CD4-positive, alpha-beta T cell (primary cell): ENCODE data around the gene TTC29. TPM values are rescaled to one million over a fixed set of nuclear protein-coding genes. Genes with fewer than 3 reads are reported as not detected.

ENCODE experiments used
- ATAC-seq: fragments of 200-7000 bp; cut with Tn5 transposase; one replicate; pipeline ENCODE4 v1.10.0; 2022; ENCODE audit warnings: mild to moderate bottlenecking; ENCODE audit not compliant: poor library complexity
- CTCF ChIA-PET: fragments of 350-600 bp; sonication (Branson Sonifier 250); formaldehyde crosslinking; loops from one replicate; lab custom pipeline; 2021; ENCODE audit warnings: antibody characterized with exemption, inconsistent platforms; lab: Charles Lee
- POLR2A ChIA-PET: fragments of 350-600 bp; sonication (Branson Sonifier 250); formaldehyde crosslinking; loops from one replicate; lab custom pipeline; 2021; ENCODE audit warnings: antibody characterized with exemption, inconsistent platforms; lab: Charles Lee
- DNase-seq, 14 experiments: peaks; one replicate each; pipeline ENCODE4 v3.0.0-alpha.2; 2013 to 2020; ENCODE audit warnings: mixed read lengths in 2 of 14
- H3K27ac ChIP-seq, 2 donors: one replicate each; pipeline versions ENCODE4 v1.5.1 to v1.7.0; 2013; ENCODE audit warnings: low read length in 2 of 2, low read depth in 1 of 2, mild to moderate bottlenecking in 1 of 2
- H3K27me3 ChIP-seq, 2 experiments: 1 replicate in 1 of 2; 2 replicates in 1 of 2; pipeline versions ENCODE4 v1.6.1 to v1.7.0; 2013; ENCODE audit warnings: low read length in 2 of 2, control low read depth in 1 of 2, mild to moderate bottlenecking in 1 of 2, moderate library complexity in 1 of 2; ENCODE audit not compliant: insufficient read depth in 2 of 2, control insufficient read depth in 1 of 2
- H3K36me3 ChIP-seq: one replicate; pipeline ENCODE4 v1.6.1; 2013; ENCODE audit warnings: low read length, control low read depth; ENCODE audit not compliant: insufficient read depth
- H3K4me1 ChIP-seq: one replicate; pipeline ENCODE4 v1.6.1; 2013; ENCODE audit warnings: low read length, control low read depth; ENCODE audit not compliant: insufficient read depth
- H3K4me3 ChIP-seq: one replicate; pipeline ENCODE4 v1.5.1; 2013; ENCODE audit warnings: mild to moderate bottlenecking, low read length, moderate library complexity
- H3K9me3 ChIP-seq, 2 experiments: 1 replicate in 1 of 2; 2 replicates in 1 of 2; pipeline versions ENCODE4 v1.6.1 to v1.7.0; 2013; ENCODE audit warnings: low read length in 2 of 2, mild to moderate bottlenecking in 2 of 2, control low read depth in 1 of 2, moderate library complexity in 1 of 2; ENCODE audit not compliant: control insufficient read depth in 1 of 2, insufficient read depth in 1 of 2
- H3K27ac Mint-ChIP-seq: one replicate; pipeline ENCODE4 v1.8.0; 2020; ENCODE audit warnings: mixed read lengths
- H3K27me3 Mint-ChIP-seq: one replicate; pipeline ENCODE4 v1.8.0; 2021; ENCODE audit warnings: mixed read lengths
- H3K36me3 Mint-ChIP-seq: one replicate; pipeline ENCODE4 v1.8.0; 2021; ENCODE audit warnings: low read depth, mixed read lengths
- H3K4me1 Mint-ChIP-seq: one replicate; pipeline ENCODE4 v1.8.0; 2021; ENCODE audit warnings: low read depth, mixed read lengths
- H3K4me3 Mint-ChIP-seq: one replicate; pipeline ENCODE4 v1.8.0; 2020; ENCODE audit warnings: mild to moderate bottlenecking, mixed read lengths
- H3K9me3 Mint-ChIP-seq: one replicate; pipeline ENCODE4 v1.8.0; 2020; ENCODE audit warnings: mixed read lengths
- CTCF ChIP-seq: fragments of 200-600 bp; IDR thresholded peaks from one replicate; pipeline ENCODE4 v1.8.0; 2022; ENCODE audit warnings: antibody characterized with exemption, mild to moderate bottlenecking
- intact Hi-C, 2 experiments: fragments of 100-400 bp; cut with DNase I in 1 of 2; cut with micrococcal nuclease in 1 of 2; formaldehyde crosslinking; loops; one replicate each; pipeline versions ENCODE4 v1.15.1 to v1.9.0; 2023 to 2025; cut with DNase I, micrococcal nuclease
- total RNA-seq, 174 experiments: library from RNA in 2 of 174; stranded (reverse) in 2 of 174; gene quantifications; one replicate each; pipeline ENCODE4 v1.2.3 and lab custom pipeline; 2021 to 2026

Gene TTC29
- total RNA-seq, 2 experiments from 2014 or later, result not detected

- Mint-ChIP-seq H3K4me3 (no peak overlapping the region), H3K4me1 (no peaks in the 10 kb centered on the region), H3K27ac (no peak overlapping the region), H3K9me3 (no peaks in the 10 kb centered on the region), H3K36me3 (no peaks in the 10 kb centered on the region), H3K27me3 (peaks cover 9% of the 10 kb centered on the region)
- H3K36me3 ChIP-seq, result no peaks in the 10 kb centered on the region
- TF ChIP-seq CTCF, result no peak
- CTCF ChIA-PET, result no interaction called here
- H3K4me1 ChIP-seq, result no peaks in the 10 kb centered on the region
- intact Hi-C loops, result no loop called here
- no peak overlapping the region for H3K4me3 ChIP-seq
- POLR2A ChIA-PET, result no interaction called here
- DNase-seq (no peak), ATAC-seq (no peak)
- H3K27me3 ChIP-seq, result no peaks in the 10 kb centered on the region
- no peak overlapping the region for H3K27ac ChIP-seq
- H3K9me3 ChIP-seq, result peaks cover 0 to 5% of the 10 kb centered on the region in 2 experiments
Observed at GRCh38 chr4:146776691-146777090, 169.0 kb downstream of the TTC29 start.

GRCh38 chr4:146763560-146763959, 182.1 kb downstream of the TTC29 start:
- TF ChIP-seq CTCF, result no peak
- intact Hi-C loops, result no loop called here
- Mint-ChIP-seq H3K36me3 (no peaks in the 10 kb centered on the region), H3K27me3 (no peaks in the 10 kb centered on the region), H3K27ac (no peak overlapping the region), H3K4me1 (no peaks in the 10 kb centered on the region), H3K4me3 (no peak overlapping the region), H3K9me3 (no peaks in the 10 kb centered on the region)
- no peak for ATAC-seq
- Histone ChIP-seq H3K9me3 (no peaks in the 10 kb centered on the region), H3K27ac (no peak overlapping the region), H3K4me1 (no peaks in the 10 kb centered on the region), H3K36me3 (no peaks in the 10 kb centered on the region), H3K27me3 (peaks cover 0 to 4% of the 10 kb centered on the region in 2 experiments), H3K4me3 (no peak overlapping the region)
- ChIA-PET POLR2A (no interaction called here), CTCF (no interaction called here)
- DNase-seq, result no peak

- no peaks in the 10 kb centered on the region for H3K36me3 ChIP-seq
- DNase-seq, result no peak
- H3K9me3 ChIP-seq, result no peaks in the 10 kb centered on the region
- H3K4me1 ChIP-seq, result no peaks in the 10 kb centered on the region
- CTCF ChIA-PET, result no interaction called here
- H3K27ac Mint-ChIP-seq, result no peak overlapping the region
- H3K9me3 Mint-ChIP-seq, result peaks cover 5% of the 10 kb centered on the region
- H3K27ac ChIP-seq, result no peak overlapping the region
- no peak overlapping the region for H3K4me3 ChIP-seq
- H3K36me3 Mint-ChIP-seq, result no peaks in the 10 kb centered on the region
- POLR2A ChIA-PET, result no interaction called here
- no peak overlapping the region for H3K4me3 Mint-ChIP-seq
- TF ChIP-seq CTCF, result no peak
- no peaks in the 10 kb centered on the region for H3K27me3 Mint-ChIP-seq
- intact Hi-C loops, result no loop called here
- H3K4me1 Mint-ChIP-seq, result no peaks in the 10 kb centered on the region
- ATAC-seq, result no peak
- H3K27me3 ChIP-seq, result peaks cover 0 to 4% of the 10 kb centered on the region in 2 experiments
Observed at GRCh38 chr4:146762016-146762415, 183.6 kb downstream of the TTC29 start.
